Peyer's patch (tissue), 4 donors: ENCODE measurements around the gene SBF2. TPM values are rescaled to one million over a fixed set of nuclear protein-coding genes. Genes with fewer than 3 reads are reported as not detected.

Source experiments
- DNase-seq, 3 donors: peaks; one replicate each; pipeline ENCODE4 v3.0.0-alpha.2; 2017 to 2019
- H3K27ac ChIP-seq, 4 donors: fragments of 200-600 bp; sonication (generic); one replicate each; pipeline ENCODE4 v1.5.1; 2016 to 2019
- H3K27me3 ChIP-seq, 2 donors: fragments of 200-600 bp; sonication (generic); one replicate each; pipeline ENCODE4 v1.5.1; 2019
- H3K36me3 ChIP-seq, 3 donors: fragments of 200-600 bp; sonication (generic); one replicate each; pipeline ENCODE4 v1.5.1; 2016 to 2019
- H3K4me1 ChIP-seq, 4 donors: fragments of 200-600 bp; sonication (generic); one replicate each; pipeline ENCODE4 v1.5.1; 2016 to 2019
- H3K4me3 ChIP-seq, 4 donors: fragments of 200-600 bp; sonication (generic); 1 replicate in 3 of 4; 2 replicates in 1 of 4; pipeline ENCODE4 v1.5.1; 2016 to 2019; ENCODE audit warnings: mild to moderate bottlenecking in 1 of 4
- H3K9me3 ChIP-seq, 4 donors: fragments of 200-600 bp; sonication (generic); one replicate each; pipeline ENCODE4 v1.5.1; 2016 to 2019; ENCODE audit warnings: mild to moderate bottlenecking in 1 of 4
- POLR2A ChIP-seq, 2 donors: fragments of 450-650 bp; IDR thresholded peaks; one replicate each; pipeline ENCODE4 v1.5.1; 2017; ENCODE audit warnings: antibody characterized with exemption in 2 of 2, mild to moderate bottlenecking in 2 of 2, moderate library complexity in 2 of 2
- total RNA-seq, 4 donors: library from RNA; depleted of rRNA; stranded (reverse); fragments of >200 nt; gene quantifications; one replicate each; pipeline ENCODE4 v1.1.0, GENCODE V29; 2016
- TF ChIP-seq, protein P1 (sequence below), 6 experiments: fragments of 450-650 bp in 4 of 6; fragments of 200-600 bp in 2 of 6; sonication (generic) in 1 of 6; IDR thresholded peaks; one replicate each; pipeline ENCODE4 v1.5.1; 2017 to 2019; ENCODE audit warnings: antibody characterized with exemption in 6 of 6, mild to moderate bottlenecking in 3 of 6, moderate library complexity in 1 of 6

Gene SBF2
- total RNA-seq, 4 donors from 2014 or later = 52.7 to 70.1 (median 56.7) TPM

GRCh38 chr11:10058356-10058755, 235.7 kb downstream of the SBF2 start:
- H3K4me1 ChIP-seq = no peaks in the 10 kb centered on the region
- TF ChIP-seq, protein P1, sequence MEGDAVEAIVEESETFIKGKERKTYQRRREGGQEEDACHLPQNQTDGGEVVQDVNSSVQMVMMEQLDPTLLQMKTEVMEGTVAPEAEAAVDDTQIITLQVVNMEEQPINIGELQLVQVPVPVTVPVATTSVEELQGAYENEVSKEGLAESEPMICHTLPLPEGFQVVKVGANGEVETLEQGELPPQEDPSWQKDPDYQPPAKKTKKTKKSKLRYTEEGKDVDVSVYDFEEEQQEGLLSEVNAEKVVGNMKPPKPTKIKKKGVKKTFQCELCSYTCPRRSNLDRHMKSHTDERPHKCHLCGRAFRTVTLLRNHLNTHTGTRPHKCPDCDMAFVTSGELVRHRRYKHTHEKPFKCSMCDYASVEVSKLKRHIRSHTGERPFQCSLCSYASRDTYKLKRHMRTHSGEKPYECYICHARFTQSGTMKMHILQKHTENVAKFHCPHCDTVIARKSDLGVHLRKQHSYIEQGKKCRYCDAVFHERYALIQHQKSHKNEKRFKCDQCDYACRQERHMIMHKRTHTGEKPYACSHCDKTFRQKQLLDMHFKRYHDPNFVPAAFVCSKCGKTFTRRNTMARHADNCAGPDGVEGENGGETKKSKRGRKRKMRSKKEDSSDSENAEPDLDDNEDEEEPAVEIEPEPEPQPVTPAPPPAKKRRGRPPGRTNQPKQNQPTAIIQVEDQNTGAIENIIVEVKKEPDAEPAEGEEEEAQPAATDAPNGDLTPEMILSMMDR (IDR thresholded peaks at IDR 0.05) = no peak
- TF ChIP-seq POLR2A (IDR thresholded peaks at IDR 0.05) = no peak
- no peaks in the 10 kb centered on the region for H3K36me3 ChIP-seq
- H3K27me3 ChIP-seq = no peaks in the 10 kb centered on the region
- no peak overlapping the region for H3K4me3 ChIP-seq
- DNase-seq = no peak
- no peak overlapping the region for H3K27ac ChIP-seq
- peaks cover 0 to 4% (median 0%) of the 10 kb centered on the region in 4 donors for H3K9me3 ChIP-seq

DNA sequence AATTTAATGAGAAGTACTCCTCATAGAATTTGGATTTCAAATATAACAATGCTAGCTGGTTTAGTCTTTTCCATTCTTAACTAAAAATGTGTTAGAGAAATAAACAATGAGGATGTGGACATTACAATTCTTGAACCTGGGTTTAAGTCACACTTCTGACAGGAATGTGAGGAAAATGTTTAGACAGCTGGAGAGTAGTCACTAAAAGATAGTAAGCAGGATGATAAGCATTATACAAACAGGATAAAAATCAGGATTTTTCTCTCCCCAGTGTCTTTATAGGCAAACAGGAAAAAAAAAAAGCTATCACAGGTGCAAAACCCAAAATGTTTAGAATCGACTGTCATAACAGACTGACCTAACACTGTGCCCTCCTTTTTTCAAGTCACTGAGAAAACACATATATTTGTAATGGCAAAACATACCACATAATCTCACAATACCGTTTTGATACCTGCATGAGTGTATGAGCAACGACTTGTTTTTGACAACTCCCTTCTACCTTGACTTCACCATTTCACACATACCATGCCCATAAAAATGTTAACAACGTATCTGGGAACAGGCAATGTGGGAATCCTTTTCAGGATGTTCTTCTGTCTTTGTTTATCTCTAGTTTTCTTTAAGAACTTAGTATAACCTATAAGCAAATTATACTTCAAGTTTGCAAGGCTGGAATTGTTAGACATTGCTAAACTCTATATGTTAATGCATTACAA, 242.0 kb downstream of the SBF2 start:
- Histone ChIP-seq H3K4me3 (no peak overlapping the region), H3K27ac (no peak overlapping the region), H3K36me3 (no peaks in the 10 kb centered on the region), H3K4me1 (no peaks in the 10 kb centered on the region), H3K9me3 (no peaks in the 10 kb centered on the region), H3K27me3 (no peaks in the 10 kb centered on the region)
- no peak for DNase-seq
- no peak for TF ChIP-seq POLR2A (IDR thresholded peaks at IDR 0.05)

- no peaks in the 10 kb centered on the region for H3K36me3 ChIP-seq
- no peak for TF ChIP-seq POLR2A (IDR thresholded peaks at IDR 0.05)
- TF ChIP-seq, protein P1 (IDR thresholded peaks at IDR 0.05) = no peak
- no peak for DNase-seq
- no peak overlapping the region for H3K4me3 ChIP-seq
- H3K27me3 ChIP-seq = no peaks in the 10 kb centered on the region
- H3K4me1 ChIP-seq = no peaks in the 10 kb centered on the region
- H3K27ac ChIP-seq = no peak overlapping the region
- H3K9me3 ChIP-seq = no peaks in the 10 kb centered on the region
Measured at GRCh38 chr11:10050561-10050960, 243.5 kb downstream of the SBF2 start.

- DNase-seq = no peak
- H3K9me3 ChIP-seq = peaks cover 0 to 7% (median under 1%) of the 10 kb centered on the region in 4 donors
- no peaks in the 10 kb centered on the region for H3K27me3 ChIP-seq
- H3K36me3 ChIP-seq = no peaks in the 10 kb centered on the region
- TF ChIP-seq, protein P1 (IDR thresholded peaks at IDR 0.05) = no peak
- no peak for TF ChIP-seq POLR2A (IDR thresholded peaks at IDR 0.05)
- no peak overlapping the region for H3K27ac ChIP-seq
- no peaks in the 10 kb centered on the region for H3K4me1 ChIP-seq
- H3K4me3 ChIP-seq = no peak overlapping the region
Measured at GRCh38 chr11:10049756-10050155, 244.3 kb downstream of the SBF2 start.

- DNase-seq = no peak
- H3K9me3 ChIP-seq = peaks cover 0 to 12% (median 3%) of the 10 kb centered on the region in 4 donors
- TF ChIP-seq, protein P1 (IDR thresholded peaks at IDR 0.05) = no peak
- TF ChIP-seq POLR2A (IDR thresholded peaks at IDR 0.05) = no peak
- no peak overlapping the region for H3K4me3 ChIP-seq
- H3K36me3 ChIP-seq = no peaks in the 10 kb centered on the region
- H3K4me1 ChIP-seq = no peaks in the 10 kb centered on the region
- no peaks in the 10 kb centered on the region for H3K27me3 ChIP-seq
- H3K27ac ChIP-seq = no peak overlapping the region
Measured at GRCh38 chr11:10048350-10048749, 245.7 kb downstream of the SBF2 start.

DNA sequence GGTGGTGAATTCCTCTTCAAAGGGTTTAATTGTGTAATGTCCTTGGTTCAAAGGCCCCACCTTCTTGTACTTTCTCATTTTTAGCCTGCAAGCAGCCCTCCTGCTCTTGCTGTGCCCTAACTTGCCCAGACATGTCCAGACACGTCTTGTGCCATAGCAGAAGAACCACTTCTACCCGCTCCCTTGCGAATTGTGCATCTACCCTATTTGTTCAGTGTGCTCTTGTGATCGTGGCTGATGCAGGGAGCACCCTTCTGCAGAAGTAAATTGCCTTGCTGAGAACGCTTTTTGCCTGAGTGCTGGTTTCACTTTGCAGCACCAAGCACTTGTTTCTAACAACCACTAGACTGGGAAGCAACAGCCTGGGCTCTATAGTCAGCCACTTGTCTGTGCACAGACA, 249.4 kb downstream of the SBF2 start:
- H3K4me3 ChIP-seq = no peak overlapping the region
- H3K36me3 ChIP-seq = no peaks in the 10 kb centered on the region
- no peak overlapping the region for H3K27ac ChIP-seq
- no peak for TF ChIP-seq POLR2A (IDR thresholded peaks at IDR 0.05)
- TF ChIP-seq, protein P1 (IDR thresholded peaks at IDR 0.05) = no peak
- DNase-seq = no peak
- H3K9me3 ChIP-seq = peaks cover 0 to 12% (median 3%) of the 10 kb centered on the region in 4 donors
- H3K4me1 ChIP-seq = no peaks in the 10 kb centered on the region
- H3K27me3 ChIP-seq = no peaks in the 10 kb centered on the region
